ENCODE measurements around the gene PARK7.

PARK7 gene

DNA sequence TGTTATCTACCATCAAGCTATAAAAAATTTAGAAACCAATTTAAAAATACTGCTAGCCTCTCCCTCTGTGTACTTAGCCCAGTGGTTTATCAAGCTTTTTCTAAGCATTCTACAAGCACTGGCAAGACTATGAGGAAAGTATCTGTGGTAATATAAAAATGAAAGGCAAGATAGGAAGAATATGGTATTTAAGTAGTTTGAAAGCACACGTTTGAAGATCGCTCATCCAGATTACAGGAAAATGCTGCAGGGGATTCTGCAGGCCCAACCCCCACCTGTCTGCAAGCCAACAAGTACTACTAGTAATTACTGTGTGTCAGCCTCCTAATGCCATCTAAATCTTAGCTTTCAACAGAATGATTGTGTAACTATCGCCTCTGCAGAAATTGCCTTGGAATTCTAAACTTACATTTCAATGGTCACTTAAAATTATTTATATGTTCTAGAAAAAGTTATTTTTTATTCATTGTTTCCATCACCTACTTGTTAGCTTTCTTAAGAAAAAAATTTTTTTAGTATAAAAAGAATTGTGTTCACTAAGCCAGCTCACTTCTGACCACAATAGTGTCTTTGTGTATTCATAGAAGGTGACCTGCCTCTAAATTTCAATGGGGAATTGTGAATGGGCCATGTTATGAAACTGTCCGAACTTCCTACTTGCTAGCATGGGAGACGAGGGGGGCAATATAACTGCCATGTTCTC lies 56.1 kb downstream of the PARK7 start:
- DNase-seq (ENCODE audit: low read depth) = no peak
- no peak overlapping the region for H3K4me3 ChIP-seq (ENCODE audit: low read depth, low read length)
- TF ChIP-seq, protein P1, sequence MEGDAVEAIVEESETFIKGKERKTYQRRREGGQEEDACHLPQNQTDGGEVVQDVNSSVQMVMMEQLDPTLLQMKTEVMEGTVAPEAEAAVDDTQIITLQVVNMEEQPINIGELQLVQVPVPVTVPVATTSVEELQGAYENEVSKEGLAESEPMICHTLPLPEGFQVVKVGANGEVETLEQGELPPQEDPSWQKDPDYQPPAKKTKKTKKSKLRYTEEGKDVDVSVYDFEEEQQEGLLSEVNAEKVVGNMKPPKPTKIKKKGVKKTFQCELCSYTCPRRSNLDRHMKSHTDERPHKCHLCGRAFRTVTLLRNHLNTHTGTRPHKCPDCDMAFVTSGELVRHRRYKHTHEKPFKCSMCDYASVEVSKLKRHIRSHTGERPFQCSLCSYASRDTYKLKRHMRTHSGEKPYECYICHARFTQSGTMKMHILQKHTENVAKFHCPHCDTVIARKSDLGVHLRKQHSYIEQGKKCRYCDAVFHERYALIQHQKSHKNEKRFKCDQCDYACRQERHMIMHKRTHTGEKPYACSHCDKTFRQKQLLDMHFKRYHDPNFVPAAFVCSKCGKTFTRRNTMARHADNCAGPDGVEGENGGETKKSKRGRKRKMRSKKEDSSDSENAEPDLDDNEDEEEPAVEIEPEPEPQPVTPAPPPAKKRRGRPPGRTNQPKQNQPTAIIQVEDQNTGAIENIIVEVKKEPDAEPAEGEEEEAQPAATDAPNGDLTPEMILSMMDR (IDR thresholded peaks at IDR 0.05; ENCODE audit: insufficient read depth, low read depth, low read length, missing control alignments) = no peak

GRCh38 chr1:8018492-8019228 lies 57.1 kb downstream of the PARK7 start:
- TF ChIP-seq, protein P1 (IDR thresholded peaks at IDR 0.05; ENCODE audit: insufficient read depth, low read depth, low read length, missing control alignments) = no peak
- H3K4me3 ChIP-seq (ENCODE audit: low read depth, low read length) = no peak overlapping the region
- no peak for DNase-seq (ENCODE audit: low read depth)

GRCh38 chr1:8019229-8019620 lies 57.7 kb downstream of the PARK7 start:
- no peak for DNase-seq (ENCODE audit: low read depth)
- no peak overlapping the region for H3K4me3 ChIP-seq (ENCODE audit: low read depth, low read length)
- TF ChIP-seq, protein P1 (IDR thresholded peaks at IDR 0.05; ENCODE audit: insufficient read depth, low read depth, low read length, missing control alignments) = no peak

- H3K4me3 ChIP-seq (ENCODE audit: low read depth, low read length) = no peak overlapping the region
- DNase-seq (ENCODE audit: low read depth) = no peak
- TF ChIP-seq, protein P1 (IDR thresholded peaks at IDR 0.05; ENCODE audit: insufficient read depth, low read depth, low read length, missing control alignments) = no peak
Observed at GRCh38 chr1:8020032-8020431, 58.5 kb downstream of the PARK7 start.

DNA sequence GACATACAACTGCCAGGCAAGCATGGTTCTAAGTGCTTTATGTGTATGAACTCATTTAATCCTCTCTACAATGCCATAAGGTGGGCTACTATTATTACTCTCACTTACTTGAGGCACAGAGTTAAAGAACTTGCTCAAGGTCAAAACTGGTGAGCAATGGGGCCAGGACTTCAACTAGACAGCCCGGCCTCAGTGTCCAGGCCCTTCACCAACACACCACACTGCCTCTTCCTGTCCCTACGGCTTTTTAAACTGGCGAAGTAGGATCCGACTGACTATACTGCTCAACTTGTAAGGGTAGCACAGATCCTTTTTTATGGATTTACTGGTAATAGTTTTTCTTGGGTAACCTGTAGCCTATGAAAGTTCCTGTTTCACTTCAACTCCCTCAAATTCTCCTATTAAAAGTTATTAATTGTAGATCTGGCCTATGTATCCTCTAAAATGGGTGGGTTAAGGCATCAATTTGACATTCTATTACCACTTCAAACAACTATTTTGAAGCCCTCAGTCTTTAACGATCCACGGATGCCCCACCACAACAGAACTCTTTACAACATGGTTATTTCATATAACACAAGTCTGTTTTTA lies 60.3 kb downstream of the PARK7 start:
- TF ChIP-seq, protein P1 (IDR thresholded peaks at IDR 0.05; ENCODE audit: insufficient read depth, low read depth, low read length, missing control alignments) = no peak
- no peak overlapping the region for H3K4me3 ChIP-seq (ENCODE audit: low read depth, low read length)

GRCh38 chr1:8022395-8023286 lies 61.1 kb downstream of the PARK7 start:
- TF ChIP-seq, protein P1 (IDR thresholded peaks at IDR 0.05; ENCODE audit: insufficient read depth, low read depth, low read length, missing control alignments) = no peak
- no peak for DNase-seq (ENCODE audit: low read depth)
- H3K4me3 ChIP-seq (ENCODE audit: low read depth, low read length) = no peak overlapping the region

More for the DNA sequence above, 60.3 kb downstream of the PARK7 start:
- DNase-seq (ENCODE audit: low read depth) = no peak
